ENCODE measurements around the gene ABCA2.

The ABCA2 gene

GRCh38 chr9:137017071-137017470, 11.0 kb downstream of the ABCA2 start:
- no peaks in the 10 kb centered on the region for H3K36me3 ChIP-seq (ENCODE audit: control insufficient read depth, insufficient read depth, low read length)
- H3K27me3 ChIP-seq (replicated peaks; ENCODE audit: control insufficient read depth, insufficient read depth, low read length) = no peaks in the 10 kb centered on the region
- TF ChIP-seq, protein P1, sequence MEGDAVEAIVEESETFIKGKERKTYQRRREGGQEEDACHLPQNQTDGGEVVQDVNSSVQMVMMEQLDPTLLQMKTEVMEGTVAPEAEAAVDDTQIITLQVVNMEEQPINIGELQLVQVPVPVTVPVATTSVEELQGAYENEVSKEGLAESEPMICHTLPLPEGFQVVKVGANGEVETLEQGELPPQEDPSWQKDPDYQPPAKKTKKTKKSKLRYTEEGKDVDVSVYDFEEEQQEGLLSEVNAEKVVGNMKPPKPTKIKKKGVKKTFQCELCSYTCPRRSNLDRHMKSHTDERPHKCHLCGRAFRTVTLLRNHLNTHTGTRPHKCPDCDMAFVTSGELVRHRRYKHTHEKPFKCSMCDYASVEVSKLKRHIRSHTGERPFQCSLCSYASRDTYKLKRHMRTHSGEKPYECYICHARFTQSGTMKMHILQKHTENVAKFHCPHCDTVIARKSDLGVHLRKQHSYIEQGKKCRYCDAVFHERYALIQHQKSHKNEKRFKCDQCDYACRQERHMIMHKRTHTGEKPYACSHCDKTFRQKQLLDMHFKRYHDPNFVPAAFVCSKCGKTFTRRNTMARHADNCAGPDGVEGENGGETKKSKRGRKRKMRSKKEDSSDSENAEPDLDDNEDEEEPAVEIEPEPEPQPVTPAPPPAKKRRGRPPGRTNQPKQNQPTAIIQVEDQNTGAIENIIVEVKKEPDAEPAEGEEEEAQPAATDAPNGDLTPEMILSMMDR (IDR thresholded peaks at IDR 0.05; ENCODE audit: insufficient read depth, low read length, poor library complexity, severe bottlenecking) = no peak

GRCh38 chr9:137016436-137016835, 11.6 kb downstream of the ABCA2 start:
- H3K36me3 ChIP-seq (ENCODE audit: control insufficient read depth, insufficient read depth, low read length) = no peaks in the 10 kb centered on the region

More at GRCh38 chr9:137017071-137017470, 11.0 kb downstream of the ABCA2 start:
- H3K4me3 ChIP-seq (replicated peaks; ENCODE audit: low read depth, low read length) = no peak overlapping the region
- no peak for DNase-seq (ENCODE audit: extremely low read depth, insufficient read length)

DNA sequence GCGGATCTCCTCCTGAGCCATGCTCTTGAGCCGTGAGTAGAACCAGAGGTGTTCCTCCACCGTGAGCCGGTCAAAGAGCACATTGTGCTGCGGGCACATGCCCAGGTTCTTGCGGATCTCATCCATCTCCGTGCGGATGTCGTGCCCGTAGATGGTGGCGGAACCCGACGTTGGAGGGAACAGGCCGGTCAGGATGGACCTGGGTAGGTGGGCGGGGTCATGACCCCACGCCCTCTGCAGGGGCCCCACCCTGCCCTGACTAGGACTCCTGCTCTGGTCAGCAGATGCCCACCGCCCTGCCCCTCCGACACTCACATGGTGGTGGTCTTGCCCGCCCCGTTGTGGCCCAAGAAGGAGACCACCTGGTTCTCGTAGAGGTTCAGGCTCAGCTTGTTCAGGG, 12.1 kb downstream of the ABCA2 start:
- Histone ChIP-seq H3K36me3 (ENCODE audit: control insufficient read depth, insufficient read depth, low read length) (no peaks in the 10 kb centered on the region), H3K4me3 (replicated peaks; ENCODE audit: low read depth, low read length) (no peak overlapping the region), H3K27me3 (replicated peaks; ENCODE audit: control insufficient read depth, insufficient read depth, low read length) (no peaks in the 10 kb centered on the region)
- no peak for DNase-seq (ENCODE audit: extremely low read depth, insufficient read length)
- TF ChIP-seq, protein P1 (IDR thresholded peaks at IDR 0.05; ENCODE audit: insufficient read depth, low read length, poor library complexity, severe bottlenecking) = no peak

More at GRCh38 chr9:137016436-137016835, 11.6 kb downstream of the ABCA2 start:
- TF ChIP-seq, protein P1 (IDR thresholded peaks at IDR 0.05; ENCODE audit: insufficient read depth, low read length, poor library complexity, severe bottlenecking) = no peak
- Histone ChIP-seq H3K27me3 (replicated peaks; ENCODE audit: control insufficient read depth, insufficient read depth, low read length) (no peaks in the 10 kb centered on the region), H3K4me3 (replicated peaks; ENCODE audit: low read depth, low read length) (no peak overlapping the region)
- DNase-seq (ENCODE audit: extremely low read depth, insufficient read length) = no peak

GRCh38 chr9:137015540-137015930, 12.5 kb downstream of the ABCA2 start:
- Histone ChIP-seq H3K27me3 (replicated peaks; ENCODE audit: control insufficient read depth, insufficient read depth, low read length) (no peaks in the 10 kb centered on the region), H3K4me3 (replicated peaks; ENCODE audit: low read depth, low read length) (no peak overlapping the region), H3K36me3 (ENCODE audit: control insufficient read depth, insufficient read depth, low read length) (no peaks in the 10 kb centered on the region)
- DNase-seq (ENCODE audit: extremely low read depth, insufficient read length) = no peak
- TF ChIP-seq, protein P1 (IDR thresholded peaks at IDR 0.05; ENCODE audit: insufficient read depth, low read length, poor library complexity, severe bottlenecking) = no peak

GRCh38 chr9:137014776-137015539, 13.1 kb downstream of the ABCA2 start:
- no peak for DNase-seq (ENCODE audit: extremely low read depth, insufficient read length)
- no peaks in the 10 kb centered on the region for H3K27me3 ChIP-seq (replicated peaks; ENCODE audit: control insufficient read depth, insufficient read depth, low read length)
- TF ChIP-seq, protein P1 (IDR thresholded peaks at IDR 0.05; ENCODE audit: insufficient read depth, low read length, poor library complexity, severe bottlenecking) = no peak
- no peak overlapping the region for H3K4me3 ChIP-seq (replicated peaks; ENCODE audit: low read depth, low read length)
- H3K36me3 ChIP-seq (ENCODE audit: control insufficient read depth, insufficient read depth, low read length) = no peaks in the 10 kb centered on the region

Measured in GM06990 (cell line).